GM12873 (cell line): Measurements from ENCODE around the gene DPYSL4.

ENCODE experiments used
- CTCF ChIP-seq: IDR thresholded peaks from 2 replicates; pipeline ENCODE4 v1.5.1; 2012; ENCODE audit warnings: low read depth, mild to moderate bottlenecking, moderate library complexity, low read length, control low read depth; ENCODE audit not compliant: insufficient read depth; ENCODE audit errors: missing control alignments

Gene DPYSL4

GRCh38 chr10:132151286-132151950 is 35.3 kb upstream of the DPYSL4 start:
- no peak for TF ChIP-seq CTCF

- TF ChIP-seq CTCF: no peak
Measured at GRCh38 chr10:132151951-132152505, 34.7 kb upstream of the DPYSL4 start.

DNA sequence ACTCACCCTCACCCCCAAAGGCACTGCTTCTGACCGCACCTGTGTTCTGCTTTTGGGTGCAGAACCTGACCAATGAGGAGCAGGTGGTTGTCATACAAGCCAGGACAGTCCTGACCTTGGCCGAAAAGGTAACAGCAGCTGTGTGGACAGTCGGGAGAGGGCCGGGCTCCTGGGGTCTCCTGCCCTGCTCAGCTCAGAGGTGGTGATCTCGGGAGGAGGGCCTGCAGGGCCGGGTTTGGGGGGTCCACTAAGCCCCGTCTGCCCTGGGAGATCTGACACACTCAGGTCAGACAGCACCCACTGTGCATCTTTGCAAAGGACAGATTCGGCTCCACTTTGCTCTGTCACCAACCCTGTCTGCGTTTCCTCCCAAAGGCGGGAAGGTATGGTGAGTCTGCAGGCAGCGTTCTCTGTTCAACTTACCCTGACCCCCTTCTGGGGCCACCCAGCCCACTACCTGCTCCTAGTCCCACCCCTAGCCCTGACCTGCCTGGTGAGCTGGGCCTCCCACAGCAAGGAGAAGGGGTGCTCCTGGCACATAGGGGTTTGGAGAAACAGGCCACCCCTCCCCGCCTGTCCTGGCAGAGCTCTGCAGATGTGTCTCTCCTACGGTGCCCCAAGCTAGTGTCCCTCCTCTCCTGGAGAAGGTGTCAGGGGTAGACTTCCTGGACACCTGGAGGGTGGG is 33.7 kb upstream of the DPYSL4 start:
- no peak for TF ChIP-seq CTCF

- no peak for TF ChIP-seq CTCF
Measured at GRCh38 chr10:132153616-132154217, 33.0 kb upstream of the DPYSL4 start.

- no peak for TF ChIP-seq CTCF
Measured at GRCh38 chr10:132154440-132154839, 32.3 kb upstream of the DPYSL4 start.

- no peak for TF ChIP-seq CTCF
Measured at GRCh38 chr10:132154931-132155330, 31.8 kb upstream of the DPYSL4 start.

DNA sequence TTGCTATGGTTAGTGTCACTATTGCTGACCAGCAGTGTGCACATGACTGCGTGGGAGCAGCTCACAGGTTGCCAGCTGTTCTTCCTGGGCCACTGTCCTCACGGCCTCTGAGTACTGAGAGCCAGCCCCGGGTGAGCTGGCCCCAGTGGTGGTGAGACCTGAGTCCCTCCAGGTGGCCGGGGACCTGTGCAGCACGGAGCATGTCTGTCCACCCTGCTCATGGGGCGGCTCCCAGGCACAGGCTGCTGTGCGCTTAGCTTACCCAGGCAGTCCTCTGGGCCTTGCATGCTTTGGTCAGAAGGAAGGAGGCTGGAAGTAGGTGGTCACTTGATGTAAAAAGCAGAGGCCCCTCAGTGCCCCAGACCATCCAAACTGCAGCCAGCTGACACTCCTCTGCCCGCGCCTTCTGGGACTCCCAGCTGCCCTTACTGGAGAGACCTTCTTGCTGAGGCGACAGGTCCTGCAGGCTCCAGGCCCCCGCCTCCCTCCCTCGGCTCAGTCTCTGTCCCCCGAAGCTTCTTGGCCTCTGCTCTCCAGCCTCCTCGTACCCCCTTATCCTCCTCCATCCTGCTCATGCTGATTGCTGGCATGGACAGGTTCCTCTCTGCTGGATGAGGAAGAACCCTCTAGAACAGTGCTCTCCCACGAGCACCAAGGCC is 30.9 kb upstream of the DPYSL4 start:
- no peak for TF ChIP-seq CTCF
